Brain pericyte (primary cell): ENCODE results near the gene RHEBL1.

ENCODE experiments used
- DNase-seq: peaks from one replicate; pipeline ENCODE4 v3.0.0-alpha.2; 2012; ENCODE audit warnings: low read depth, low spot score

The RHEBL1 gene

DNA sequence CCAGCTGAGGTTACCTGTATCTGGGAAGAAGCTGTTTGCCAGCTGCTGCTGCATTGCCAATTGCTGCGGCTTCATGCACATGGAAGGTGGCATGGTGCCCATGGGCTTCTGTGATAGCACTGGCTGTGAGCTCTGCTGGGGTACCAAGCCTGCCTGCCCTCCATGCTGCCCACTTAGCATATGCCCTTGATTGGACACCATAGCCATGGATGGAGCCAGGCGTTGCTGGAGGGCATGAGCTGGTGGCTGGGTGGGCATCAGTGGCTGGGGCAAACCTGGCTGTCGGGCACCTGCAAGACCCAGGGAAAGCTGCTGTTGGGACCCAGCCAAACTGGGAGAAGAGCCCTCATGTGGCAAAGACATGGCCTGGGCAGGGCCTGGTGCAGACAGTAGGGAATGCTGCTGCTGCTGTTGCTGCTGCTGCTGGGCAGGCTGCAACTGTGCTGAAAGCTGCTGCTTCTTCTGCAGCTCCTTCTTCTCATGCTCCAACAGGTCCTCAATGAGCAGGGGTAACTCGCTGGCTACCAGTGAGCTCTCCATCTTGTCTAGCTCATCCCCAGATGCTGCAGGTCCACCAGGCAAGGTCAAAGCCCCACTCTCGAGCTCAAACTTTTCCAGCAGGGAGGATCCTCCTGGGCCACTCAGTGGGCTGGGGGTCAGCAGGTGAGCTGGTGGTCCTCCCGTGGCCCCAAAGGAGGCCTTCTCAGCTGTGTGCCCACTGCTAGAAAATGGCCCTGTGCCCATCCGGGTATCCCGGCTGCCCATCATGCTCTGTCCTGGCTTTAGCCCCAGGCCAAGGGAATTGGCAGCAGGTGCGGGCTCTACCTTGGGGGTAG, 32.5 kb downstream of the RHEBL1 start:
- DNase-seq, result no peak

DNA sequence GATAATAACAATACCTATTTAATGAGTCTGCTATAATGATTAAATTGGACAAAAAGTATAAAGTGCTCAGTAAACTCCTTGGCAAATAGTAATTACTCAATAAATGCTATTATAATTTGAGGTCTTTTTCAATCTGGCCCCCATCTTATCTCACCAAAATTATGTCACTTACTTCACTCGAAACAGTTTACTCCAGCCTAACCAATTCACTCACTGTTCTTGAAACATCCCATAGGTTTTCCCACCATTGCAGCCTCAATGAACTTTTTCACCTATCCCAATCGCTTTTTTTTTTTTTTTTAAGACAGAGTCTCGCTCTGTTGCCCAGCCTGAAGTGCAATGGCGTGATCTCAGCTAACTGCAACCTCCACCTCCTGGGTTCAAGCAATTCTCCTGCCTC, 33.8 kb downstream of the RHEBL1 start:
- no peak for DNase-seq

DNA sequence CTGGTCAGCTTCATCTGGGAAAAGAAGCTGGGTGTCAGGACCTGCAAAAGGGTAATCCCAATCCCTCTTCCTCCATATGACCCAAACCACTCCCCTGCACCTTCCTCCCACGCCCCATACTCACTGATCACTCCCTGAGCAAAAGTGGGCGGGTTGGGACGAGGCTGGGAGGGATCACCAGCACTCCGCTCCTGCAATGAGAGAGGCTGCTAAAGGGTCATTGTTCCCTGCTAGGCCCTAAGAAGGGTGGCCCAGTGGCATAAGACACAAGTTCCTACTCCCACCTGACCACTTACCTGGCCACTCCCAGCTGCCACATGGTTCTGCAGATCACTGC, 35.5 kb downstream of the RHEBL1 start:
- DNase-seq, result no peak

DNA sequence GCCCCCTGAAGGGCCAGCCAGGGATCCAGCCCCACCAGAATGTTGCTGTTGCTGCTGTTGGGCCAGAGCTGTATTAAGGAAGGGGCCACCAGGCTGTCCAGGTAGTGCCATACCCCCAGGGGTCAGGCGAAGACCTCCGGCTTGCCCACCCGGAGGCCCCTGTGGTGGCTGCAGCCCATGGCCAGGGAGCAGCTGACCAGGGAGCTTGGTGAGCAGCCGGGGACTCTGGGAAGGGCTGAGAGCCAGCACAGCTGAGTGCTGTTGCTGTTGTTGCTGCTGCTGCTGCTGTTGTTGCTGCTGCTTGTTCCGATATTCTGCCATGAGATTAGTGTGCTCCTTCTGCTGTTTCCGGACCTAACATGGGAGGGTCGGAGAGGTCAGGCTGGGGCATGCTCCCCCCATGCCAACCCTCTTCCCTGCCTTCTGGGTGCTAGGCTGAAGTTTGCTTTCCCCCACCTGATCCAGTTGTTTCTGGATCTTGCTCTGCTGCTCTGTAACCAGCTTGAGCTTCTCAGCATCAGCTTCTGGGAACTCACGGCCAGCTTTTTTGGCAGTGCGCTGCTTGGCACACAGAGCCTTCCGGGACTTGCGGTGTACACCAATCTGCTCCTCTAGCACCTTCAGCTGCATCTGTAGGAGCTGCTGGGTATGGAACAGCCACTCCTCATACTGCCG, 36.0 kb downstream of the RHEBL1 start:
- DNase-seq, result no peak

DNA sequence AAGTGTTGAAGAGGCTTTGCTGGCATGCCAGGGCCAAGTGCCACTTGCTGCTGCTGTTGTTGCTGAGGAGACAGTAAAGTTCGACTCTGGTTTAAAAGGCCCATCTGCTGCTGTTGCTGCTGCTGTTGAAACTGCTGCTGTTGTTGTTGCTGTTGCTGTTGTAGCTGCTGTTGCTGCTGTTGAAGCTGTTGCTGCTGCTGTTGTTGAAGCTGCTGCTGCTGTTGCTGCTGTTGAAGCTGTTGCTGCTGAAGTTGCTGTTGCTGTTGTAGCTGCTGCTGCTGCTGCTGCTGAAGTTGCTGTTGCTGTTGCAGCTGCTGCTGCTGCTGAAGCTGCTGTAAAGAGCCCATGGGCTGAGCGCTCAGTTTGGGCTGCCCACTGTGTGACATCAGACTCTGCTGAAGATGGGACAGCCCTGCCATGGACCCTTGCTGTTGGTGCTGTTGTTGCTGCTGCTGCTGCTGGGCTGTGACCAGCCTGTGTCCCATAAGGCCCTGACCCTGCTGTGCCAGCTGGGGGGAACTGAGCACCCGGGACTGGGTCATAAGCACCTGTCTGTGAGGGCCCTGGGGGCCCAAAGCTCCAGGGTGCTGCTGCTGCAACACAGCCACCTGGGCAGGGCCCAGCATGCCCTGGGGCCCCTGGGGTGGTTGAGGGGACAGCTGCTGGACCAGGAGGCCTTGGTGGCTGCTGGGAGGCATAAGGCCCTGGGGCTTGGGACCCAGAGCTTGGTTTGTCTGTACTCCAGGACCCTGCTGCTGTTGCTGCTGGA, 36.9 kb downstream of the RHEBL1 start:
- DNase-seq, result no peak

DNA sequence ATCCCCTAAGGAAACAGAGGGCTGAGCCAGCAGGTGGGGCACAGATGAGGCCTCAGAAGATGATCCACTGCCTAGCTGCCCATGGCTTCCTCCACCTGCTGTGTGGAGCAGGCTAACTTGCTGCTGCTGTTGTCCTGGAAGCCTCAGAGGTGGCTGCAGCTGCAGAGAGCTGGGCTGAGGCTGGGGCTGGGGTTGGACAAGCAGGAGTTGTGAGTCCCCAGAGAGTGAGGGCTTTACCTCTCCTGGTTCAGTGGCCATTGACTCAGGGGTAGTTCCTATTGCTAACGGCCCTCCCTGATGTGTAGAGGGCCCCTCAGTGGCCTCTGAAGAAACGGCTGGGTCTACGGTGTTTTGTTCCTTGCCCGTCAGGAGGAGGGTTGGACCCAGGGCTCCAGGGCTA, 37.5 kb downstream of the RHEBL1 start:
- DNase-seq, result no peak

DNA sequence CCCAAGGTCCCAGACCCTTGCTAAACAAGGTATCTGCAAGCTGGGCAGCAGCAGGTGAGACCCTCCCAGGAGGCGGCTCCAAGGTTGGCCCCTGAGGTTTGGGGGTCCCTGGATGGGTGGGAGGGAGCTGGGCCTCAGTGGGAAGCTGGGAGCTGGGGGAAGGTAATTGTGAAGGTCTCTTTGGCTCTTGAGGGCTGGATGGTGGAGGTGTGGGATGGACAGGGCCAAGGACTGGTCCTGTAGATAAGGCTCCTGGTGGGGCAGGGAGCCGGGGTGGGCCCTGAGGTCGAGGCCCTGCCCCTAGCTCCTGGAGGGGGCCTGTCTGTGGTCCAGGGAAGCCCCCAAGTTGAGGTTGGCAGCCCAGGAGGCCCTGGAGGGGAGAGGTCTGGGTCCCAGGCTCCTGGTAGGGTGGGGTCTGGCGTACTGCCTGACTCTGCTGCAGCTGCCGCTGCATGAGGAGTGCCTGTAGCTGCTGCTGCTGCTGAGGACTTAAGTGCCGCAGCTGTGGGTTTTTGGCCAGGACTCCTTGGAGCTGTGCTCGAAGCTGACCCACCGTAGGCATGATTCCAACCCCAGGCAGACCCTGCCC, 38.1 kb downstream of the RHEBL1 start:
- DNase-seq, result no peak

DNA sequence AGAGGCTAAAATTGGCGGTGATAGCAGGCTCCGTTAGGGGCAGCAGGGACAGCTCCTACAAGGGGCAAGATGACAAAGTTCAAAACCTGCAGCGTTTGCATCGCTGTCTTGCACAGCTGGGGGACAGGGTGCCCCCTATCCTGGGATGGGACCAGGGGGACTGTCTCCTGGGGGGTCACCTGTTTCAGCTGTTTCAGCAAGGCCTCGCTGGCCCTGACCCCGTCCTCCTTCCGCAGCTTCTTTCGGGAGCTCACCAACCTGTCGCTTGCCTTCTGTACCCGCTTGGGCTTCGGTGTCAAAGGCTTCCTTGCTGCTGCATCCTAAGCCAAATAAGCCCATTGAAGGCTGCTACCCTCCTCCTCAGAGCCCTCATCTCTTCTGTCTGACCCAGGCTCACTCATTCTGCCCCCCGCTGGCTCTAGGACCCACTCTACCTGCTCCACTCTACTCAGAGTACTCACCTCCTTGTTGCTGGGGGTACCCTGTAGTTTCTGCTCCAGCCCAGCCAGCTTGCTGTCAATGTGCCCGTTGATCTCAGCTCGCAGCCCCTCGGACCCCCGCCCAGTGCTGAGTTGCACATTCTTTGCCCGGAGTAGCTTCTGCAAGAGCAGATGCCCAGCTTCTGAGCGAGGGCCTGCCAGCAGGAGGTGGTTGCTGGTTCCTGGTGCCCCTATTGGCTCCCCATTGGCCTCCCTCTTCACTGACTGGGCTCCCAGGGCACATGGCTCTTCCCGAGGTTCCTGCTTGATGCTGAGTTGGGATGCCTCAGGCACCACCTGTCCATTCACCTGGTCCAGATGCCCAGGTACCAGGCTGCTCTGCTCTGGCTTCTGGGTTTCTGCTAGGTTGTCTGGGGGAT, 38.8 kb downstream of the RHEBL1 start:
- no peak for DNase-seq

DNA sequence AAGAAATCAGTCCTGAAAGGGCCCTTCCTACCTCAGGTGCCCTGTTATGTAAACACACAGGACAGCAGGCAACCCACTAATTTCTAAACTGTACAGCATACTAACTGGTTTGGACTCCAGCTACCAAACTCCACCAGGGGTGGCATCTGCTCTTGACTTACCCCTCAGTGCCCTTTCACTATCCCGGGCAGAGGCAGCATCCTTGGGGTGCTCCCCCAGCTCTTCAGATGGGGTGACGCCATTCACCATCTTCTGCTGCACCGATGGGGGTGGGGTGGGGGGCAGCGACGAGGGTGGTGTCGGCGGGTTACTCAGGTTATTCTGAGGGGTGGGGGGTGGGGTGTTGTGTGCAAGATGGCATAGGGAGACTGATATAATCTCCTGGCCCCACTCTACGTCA, 39.7 kb downstream of the RHEBL1 start:
- DNase-seq, result no peak

DNA sequence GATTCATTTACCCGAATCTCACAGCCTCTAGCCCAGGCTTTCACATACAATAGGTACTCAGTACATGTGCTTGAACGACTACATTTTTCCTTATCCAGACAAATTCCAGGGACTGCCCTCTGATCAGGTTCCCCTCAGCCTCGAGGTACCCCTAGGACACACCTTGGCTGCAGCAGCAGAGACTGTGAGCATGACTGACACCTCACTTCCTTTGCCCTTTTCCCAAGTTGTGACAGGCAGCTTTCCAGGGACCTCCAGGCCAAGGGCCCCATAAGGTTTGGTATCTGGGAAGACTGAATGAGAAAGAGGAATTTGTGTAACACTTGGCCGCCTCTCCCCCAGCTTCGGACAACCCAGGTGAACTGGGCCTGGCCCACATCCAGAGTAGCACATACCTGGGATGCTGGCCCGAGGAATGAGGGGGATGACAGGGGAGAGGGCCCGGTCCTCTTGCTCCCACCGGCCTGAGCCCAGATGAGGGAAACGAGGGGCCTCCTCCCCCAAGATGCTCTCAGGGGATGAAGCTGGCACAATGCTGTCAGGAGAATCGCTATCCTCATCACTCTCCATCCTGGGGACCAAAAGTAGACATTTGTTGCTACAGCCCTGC, 41.0 kb downstream of the RHEBL1 start:
- no peak for DNase-seq

DNA sequence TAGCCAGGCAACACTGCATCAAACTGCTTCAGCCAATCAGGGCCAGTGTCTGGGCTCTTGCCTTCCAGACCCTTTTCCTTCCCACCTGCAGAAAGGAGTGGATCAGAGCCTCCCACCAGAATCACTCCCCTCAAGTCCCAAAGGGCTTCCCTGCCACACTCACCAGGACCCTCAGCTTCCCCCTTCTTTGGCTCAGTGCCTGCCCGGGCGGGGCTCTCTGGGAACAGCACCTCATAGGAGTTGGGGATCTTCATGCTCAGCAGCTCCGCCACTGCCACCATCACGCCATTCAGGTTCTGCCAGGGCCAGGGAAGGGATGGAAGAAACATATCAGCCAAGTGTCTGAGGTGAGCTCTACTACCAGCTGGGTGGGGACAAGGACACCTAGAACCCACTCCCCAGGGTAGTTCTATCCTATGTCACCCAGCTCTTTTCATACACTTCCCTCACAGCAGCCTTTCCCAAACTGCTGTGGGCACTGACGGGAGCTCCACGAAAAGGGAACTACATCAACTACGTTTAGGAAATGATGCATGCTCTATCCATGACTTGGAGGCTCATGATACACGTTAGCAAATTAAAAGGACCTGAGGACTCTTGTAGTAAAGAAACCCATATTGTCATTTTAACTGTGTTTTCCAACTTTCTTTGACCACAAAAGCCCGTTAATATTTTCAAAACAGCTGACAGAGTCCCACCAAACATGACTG, 41.8 kb downstream of the RHEBL1 start:
- DNase-seq, result no peak

DNA sequence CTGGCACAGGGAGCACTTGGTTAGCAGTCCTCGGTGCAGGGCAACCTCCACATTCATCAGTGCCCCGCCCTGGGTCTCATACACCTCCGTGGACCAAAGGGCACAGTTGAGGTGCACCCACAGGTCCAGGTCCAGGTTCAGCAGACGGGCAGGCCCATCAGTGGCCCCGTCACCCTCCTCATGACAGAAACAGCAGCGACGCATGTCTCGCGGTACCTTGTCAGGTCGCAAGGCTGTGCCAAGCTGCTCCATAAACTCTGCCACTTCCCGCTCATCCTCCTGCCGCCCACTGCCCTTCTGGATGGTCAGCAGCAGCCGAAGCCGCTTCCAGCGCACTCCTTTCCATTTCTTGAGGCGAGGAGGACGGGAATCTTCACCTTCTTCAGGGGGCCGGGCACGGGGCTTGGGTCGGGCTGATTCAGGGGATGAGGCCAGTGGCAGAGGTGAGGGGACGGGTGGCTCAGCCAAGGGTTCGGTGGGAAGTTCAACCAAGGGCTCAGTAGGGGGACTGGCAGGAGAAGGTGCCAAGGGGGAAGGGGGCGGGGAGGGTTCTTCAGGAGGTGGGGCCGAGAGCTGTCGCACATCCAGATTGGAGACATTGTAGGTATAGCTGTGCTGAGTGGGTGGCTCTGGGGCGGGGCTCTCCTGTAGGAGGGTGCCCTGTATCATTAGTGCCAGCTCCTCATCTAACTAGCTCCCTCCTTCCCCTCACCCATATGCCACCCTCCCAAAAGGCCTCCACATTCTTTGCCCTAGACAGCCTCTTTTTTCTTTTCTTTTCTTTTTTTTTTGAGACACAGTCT, 42.9 kb downstream of the RHEBL1 start:
- DNase-seq, result no peak

DNA sequence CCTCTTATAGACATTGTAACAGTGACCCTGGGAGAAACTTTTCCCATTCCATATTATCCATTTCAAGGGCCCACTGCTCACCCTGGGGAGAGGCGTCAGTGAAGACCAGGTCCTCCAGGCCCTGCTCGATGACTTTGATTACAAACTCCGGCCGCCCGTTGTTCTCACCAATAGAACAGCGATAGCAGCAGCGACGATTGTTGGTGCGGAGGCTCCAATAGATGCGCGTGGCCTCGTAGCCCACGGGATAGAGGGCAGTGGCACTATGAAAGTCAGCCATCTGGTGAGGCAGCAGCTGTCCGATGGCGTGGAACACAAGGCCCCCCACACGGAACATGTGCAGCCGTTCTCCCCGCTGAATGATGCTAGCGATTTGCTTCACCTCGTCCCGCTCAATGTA, 43.7 kb downstream of the RHEBL1 start:
- DNase-seq, result no peak

DNA sequence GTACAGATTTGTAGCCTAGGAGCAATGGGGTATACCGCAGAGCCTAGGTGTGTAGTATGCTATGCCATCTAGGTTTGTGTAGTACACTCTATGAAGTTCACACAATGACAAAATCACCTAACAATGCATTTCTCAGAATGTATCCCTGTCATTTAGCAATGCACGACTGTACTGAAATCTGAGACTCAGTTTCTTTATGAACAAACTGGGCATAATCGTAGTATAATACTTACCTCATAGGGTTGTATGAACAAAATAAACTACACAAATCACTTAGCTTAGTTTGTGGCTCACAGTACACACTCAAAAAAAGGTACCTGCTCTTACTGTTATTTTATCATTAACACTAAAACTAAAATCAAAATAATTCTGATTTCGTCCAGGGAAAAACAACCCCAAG, 44.3 kb downstream of the RHEBL1 start:
- no peak for DNase-seq

DNA sequence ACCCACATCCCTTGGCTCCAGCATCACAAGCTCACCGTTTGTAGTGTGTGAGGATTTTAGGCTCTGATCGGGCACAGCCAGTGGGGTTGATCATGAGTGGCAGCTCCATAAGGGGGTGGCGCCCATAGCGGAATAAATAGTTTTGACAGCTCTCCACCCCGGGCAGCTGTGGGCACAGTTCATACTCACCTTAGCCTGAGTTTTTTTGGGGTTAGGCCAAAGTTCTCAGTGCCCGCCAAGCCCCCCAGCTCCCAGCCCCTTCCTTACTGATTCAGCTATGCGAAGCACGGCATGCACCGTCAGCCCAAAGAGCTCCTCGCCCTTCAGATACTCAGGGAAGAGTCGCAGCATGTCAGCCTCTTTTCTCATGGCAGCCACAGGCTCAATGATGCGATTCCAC, 45.2 kb downstream of the RHEBL1 start:
- DNase-seq, result no peak

DNA sequence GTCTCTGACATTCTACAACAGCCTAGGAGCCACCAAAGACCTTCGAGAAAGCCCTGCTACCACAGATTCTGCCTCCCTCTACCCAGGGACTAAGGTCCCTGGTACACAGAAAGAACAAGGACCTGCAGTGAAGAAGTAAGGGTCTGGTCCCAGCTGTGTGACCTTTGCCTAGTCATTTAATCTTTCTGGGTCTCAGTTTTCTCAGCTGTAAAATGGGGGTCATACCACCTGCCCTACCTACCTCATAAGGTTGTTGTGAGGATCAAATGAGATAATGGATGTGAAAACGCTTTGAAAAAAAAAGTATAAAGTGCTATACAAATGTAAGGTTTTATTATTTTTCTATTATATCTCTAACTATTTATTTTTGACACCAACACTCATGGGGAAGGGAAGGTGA, 46.0 kb downstream of the RHEBL1 start:
- DNase-seq, result no peak

DNA sequence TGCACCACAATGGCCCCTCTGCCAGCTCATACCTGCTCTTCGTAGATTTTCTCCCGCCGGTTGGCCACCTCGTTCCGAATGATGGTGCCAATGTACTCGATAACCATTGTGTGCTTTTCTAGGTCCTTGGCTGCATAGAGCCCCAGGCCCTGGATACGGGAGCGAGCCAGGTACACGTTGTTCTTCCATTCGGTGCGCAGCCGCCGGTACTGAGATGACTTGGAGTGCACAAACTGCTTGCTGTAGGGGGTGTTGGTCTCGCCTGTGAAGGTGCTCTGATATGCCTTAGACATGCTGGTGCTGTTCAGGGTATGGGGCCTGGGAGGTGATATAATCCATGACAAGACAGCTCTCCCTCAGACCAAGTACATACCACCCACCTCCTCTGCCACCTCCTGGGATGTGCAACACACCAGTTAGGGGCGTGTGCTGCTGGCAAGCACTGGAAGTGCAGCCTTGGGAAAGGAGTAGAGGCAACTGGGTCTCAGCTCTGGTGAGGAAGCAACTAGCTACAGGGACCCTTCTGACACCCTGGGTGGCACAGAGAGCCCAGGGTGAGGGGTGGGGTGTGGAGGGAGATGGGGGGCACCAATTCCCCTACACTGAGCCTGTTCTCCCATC, 47.1 kb downstream of the RHEBL1 start:
- no peak for DNase-seq

DNA sequence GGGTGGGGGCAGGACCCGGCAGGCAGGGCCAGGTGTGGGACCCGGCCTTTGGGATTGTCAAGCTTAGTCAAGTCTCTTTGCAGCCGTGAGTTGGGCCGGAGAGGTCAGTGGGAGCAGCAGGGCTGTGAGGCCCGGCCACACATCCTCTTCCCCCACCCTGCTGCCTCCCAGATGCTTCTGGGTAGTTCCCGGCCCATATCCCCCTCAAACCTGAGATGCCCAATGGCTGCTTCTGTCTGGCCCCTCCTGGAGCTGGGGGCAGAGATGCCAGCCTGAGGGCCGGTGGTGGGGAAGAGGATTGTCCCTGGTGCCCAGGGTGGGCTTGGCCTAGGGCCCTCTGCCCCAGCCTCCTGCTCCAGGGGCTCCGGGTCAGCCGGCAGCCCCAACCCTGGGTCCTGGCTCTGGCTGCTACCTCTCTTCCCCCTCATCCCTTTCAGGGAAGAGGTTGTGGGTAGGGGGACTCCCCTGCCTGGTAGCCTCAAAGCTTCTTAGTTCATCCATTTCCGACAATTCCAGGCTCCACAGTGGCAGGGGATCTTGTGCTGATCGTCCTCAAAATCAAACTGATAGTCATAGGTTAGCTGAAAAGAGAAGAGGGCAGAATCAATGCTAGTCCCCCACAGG, 48.4 kb downstream of the RHEBL1 start:
- no peak for DNase-seq

DNA sequence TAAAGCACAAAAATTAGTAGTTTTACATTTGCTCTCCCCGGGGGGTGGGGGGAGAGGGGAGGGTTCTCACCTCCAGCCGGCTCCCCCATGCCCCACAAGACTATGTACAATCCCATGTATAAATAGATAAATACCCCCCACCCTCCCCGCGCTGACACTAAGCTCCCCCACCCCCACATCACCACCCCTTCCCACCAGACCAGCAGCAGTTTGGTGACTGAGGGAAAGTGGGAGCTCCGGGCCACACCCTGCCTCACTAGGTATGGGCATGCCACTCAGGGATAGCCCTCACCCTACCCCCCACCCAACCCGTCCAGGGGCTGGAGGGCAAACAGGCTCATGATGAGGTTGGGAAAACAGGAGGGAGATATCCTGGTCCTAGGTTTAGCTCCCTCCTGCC, 49.3 kb downstream of the RHEBL1 start:
- no peak for DNase-seq
